Esophagus (tissue), 2 donors: ENCODE measurements around the gene DDA1. TPM values are rescaled to one million over a fixed set of nuclear protein-coding genes. Genes with fewer than 3 reads are reported as not detected.

Experiments used
- H3K27ac ChIP-seq, 2 donors: one replicate each; pipeline ENCODE4 v1.5.1; 2013; ENCODE audit warnings: low read depth in 2 of 2, mild to moderate bottlenecking in 2 of 2, inconsistent platforms in 1 of 2, low read length in 1 of 2, moderate library complexity in 1 of 2
- H3K27me3 ChIP-seq, 2 donors: one replicate each; pipeline ENCODE4 v1.6.1; 2013; ENCODE audit warnings: low read length in 2 of 2, control low read depth in 1 of 2, mild to moderate bottlenecking in 1 of 2; ENCODE audit not compliant: insufficient read depth in 2 of 2, control insufficient read depth in 1 of 2
- H3K36me3 ChIP-seq, 2 donors: one replicate each; pipeline ENCODE4 v1.6.1; 2013; ENCODE audit warnings: low read length in 1 of 2; ENCODE audit not compliant: control insufficient read depth in 2 of 2, insufficient read depth in 2 of 2
- H3K4me1 ChIP-seq, 2 donors: one replicate each; pipeline ENCODE4 v1.6.1; 2013; ENCODE audit warnings: low read length in 1 of 2; ENCODE audit not compliant: control insufficient read depth in 2 of 2, insufficient read depth in 2 of 2
- H3K4me3 ChIP-seq, 2 donors: one replicate each; pipeline ENCODE4 v1.5.1; 2013; ENCODE audit warnings: low read length in 2 of 2, mild to moderate bottlenecking in 2 of 2, low read depth in 1 of 2, moderate library complexity in 1 of 2
- H3K9me3 ChIP-seq, 2 donors: one replicate each; pipeline ENCODE4 v1.6.1; 2013; ENCODE audit warnings: mild to moderate bottlenecking in 2 of 2, low read depth in 1 of 2, low read length in 1 of 2, moderate library complexity in 1 of 2; ENCODE audit not compliant: control insufficient read depth in 2 of 2, insufficient read depth in 1 of 2
- WGBS, 2 donors: extraction: QIAGEN DNeasy Blood & Tissue Kit; methylation state at CpG; one replicate each; pipeline ENCODE4 v1.1.7; 2013; 5-methylcytosine and 5-hydroxymethylcytosine counted together
- polyA plus RNA-seq, 2 donors: library from polyadenylated mRNA; stranded (reverse); fragments of 200-250 nt; gene quantifications; one replicate each; pipeline ENCODE4 v1.2.3, GENCODE V29; 2013
- donor health status: healthy with polysubstance abuse.
- donor health status: Bipolar disorder and iron deficiency.

DDA1 gene
- polyA plus RNA-seq, 2 donors = 40.3 to 41.4 TPM

- Histone ChIP-seq H3K4me3 (no peak overlapping the region), H3K4me1 (peaks cover 8 to 14% of the 10 kb centered on the region in 2 donors), H3K9me3 (peaks cover 0 to 2% of the 10 kb centered on the region in 2 donors), H3K27me3 (no peaks in the 10 kb centered on the region), H3K27ac (no peak overlapping the region), H3K36me3 (peaks cover 6 to 15% of the 10 kb centered on the region in 2 donors)
- 87 to 90% methylated on average over 34 of the region's 34 CpGs for WGBS, 2 donors
Observed at GRCh38 chr19:17339088-17339741, 29.9 kb downstream of the DDA1 start.

DNA sequence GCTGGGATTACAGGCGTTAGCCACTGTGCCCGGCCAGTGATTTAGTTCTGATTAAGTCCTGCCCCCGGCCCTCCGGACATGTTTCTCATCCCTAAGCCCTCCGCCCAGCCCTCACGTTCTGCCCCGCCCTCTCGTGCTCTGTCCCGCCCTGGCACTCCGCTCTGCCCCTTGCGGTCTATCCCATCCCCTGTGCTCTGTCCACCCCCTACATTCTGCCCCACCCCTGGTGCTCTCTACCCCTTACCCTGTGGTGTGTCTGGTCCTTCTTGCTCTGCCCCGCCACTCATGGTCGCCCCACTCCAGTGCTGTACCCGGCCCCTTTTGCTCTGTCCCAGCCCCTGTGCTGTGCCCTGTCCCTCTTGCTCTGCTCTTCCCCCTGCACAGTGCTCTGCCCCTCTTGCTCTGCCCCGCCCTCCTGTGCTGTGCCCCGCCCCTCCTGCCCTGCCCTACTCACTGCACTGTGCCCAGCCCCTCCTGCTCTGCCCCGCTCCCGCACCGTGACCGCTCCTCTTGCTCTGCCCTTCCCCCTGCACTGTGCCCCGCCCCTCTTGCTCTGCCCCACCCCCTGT lies 31.0 kb downstream of the DDA1 start:
- Histone ChIP-seq H3K9me3 (peaks cover 0 to 2% of the 10 kb centered on the region in 2 donors), H3K27me3 (no peaks in the 10 kb centered on the region), H3K27ac (peak overlapping the region; percentile 24 to 27), H3K36me3 (peaks cover 6 to 15% of the 10 kb centered on the region in 2 donors), H3K4me1 (peaks cover 8 to 11% of the 10 kb centered on the region in 2 donors), H3K4me3 (no peak overlapping the region)
- 68% methylated on average over 20 to 21 of the region's 21 CpGs for WGBS, 2 donors

GRCh38 chr19:17340871-17341357 lies 31.6 kb downstream of the DDA1 start:
- Histone ChIP-seq H3K4me3 (no peak overlapping the region), H3K36me3 (peaks cover 6 to 15% of the 10 kb centered on the region in 2 donors), H3K27me3 (no peaks in the 10 kb centered on the region), H3K9me3 (peaks cover 0 to 2% of the 10 kb centered on the region in 2 donors), H3K27ac (peak overlapping the region; percentile 24 to 45), H3K4me1 (peaks cover 8 to 11% of the 10 kb centered on the region in 2 donors)
- 72 to 75% methylated on average over 17 of the region's 17 CpGs for WGBS, 2 donors

DNA sequence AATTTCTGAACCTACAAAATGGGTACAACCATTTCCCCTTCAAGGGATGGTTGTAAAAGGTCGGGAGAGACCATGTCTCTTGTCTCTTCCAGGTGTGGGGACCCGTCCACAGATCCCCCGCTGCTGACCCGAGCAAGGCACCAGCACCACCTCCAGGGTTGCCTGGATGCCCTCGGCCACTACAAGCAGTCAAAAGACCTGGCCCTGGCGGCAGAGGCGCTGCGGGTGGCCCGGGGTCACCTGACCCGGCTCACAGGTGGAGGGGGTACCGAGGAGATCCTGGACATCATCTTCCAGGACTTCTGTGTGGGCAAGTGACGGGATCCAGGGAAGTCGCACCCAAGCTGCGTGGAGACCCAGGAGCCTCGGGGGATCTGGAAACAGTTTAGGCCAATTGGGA lies 32.0 kb downstream of the DDA1 start:
- Histone ChIP-seq H3K36me3 (peaks cover 6 to 15% of the 10 kb centered on the region in 2 donors), H3K27me3 (no peaks in the 10 kb centered on the region), H3K4me1 (peaks cover 8 to 15% of the 10 kb centered on the region in 2 donors), H3K27ac (no peak overlapping the region), H3K9me3 (peaks cover 0 to 2% of the 10 kb centered on the region in 2 donors), H3K4me3 (no peak overlapping the region)
- 93 to 94% methylated on average over 15 of the region's 15 CpGs for WGBS, 2 donors

DNA sequence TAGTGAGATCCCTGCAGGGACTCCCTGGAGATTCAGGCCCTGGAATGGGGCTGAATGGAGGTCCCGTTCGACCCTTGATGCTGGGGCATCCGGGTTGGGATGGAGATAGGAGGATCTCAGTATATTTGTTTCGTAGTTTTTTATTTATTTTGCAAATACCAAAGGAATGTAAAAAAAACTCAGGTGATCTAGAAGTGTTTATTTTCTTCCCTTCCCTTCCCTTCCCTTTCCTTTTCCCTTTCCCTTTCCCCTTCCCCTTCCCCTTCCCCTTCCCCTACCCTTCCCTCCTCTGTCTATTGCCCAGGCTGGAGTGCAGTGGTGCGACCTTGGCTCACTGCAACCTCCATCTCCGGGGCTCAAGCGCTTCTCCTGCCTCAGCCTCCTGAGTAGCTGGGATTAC lies 32.5 kb downstream of the DDA1 start:
- peaks cover 6 to 15% of the 10 kb centered on the region in 2 donors for H3K36me3 ChIP-seq
- no peaks in the 10 kb centered on the region for H3K27me3 ChIP-seq
- H3K9me3 ChIP-seq = peaks cover 0 to 2% of the 10 kb centered on the region in 2 donors
- 80 to 83% methylated on average over 7 of the region's 7 CpGs for WGBS, 2 donors
- no peak overlapping the region for H3K4me3 ChIP-seq
- H3K27ac ChIP-seq = no peak overlapping the region
- peaks cover 8 to 15% of the 10 kb centered on the region in 2 donors for H3K4me1 ChIP-seq

DNA sequence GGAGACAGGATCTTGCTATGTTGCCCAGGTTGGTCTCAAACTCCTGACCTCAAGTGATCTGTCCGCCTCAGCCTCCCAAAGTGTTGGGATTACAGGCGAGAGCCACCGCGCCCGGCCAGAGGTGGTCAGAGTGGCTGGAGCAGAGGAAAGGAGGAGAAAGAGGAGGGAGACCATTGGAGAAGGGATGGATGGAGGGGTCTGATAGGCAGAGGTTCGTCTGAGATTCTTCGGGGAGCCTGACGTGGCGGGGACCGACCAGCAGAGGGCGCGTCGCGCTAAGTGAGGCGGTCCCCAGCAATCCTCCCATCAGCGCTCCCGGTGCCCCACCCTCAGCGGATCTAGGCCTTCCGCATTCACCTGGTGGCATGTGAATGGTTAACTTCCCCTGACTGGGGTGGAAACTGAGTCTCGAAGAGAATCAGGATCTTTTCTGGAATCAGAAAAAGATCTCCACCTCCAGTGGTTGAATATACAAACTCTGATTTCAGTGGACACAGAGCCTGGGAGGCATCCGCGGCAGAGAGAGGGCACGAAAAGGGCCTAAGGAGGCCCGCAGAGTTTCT lies 36.8 kb downstream of the DDA1 start:
- no peak overlapping the region for H3K4me3 ChIP-seq
- peaks cover 0 to 4% of the 10 kb centered on the region in 2 donors for H3K4me1 ChIP-seq
- no peaks in the 10 kb centered on the region for H3K27me3 ChIP-seq
- peak overlapping the region in 1 of 2 donors; percentile 21 for H3K27ac ChIP-seq
- peaks cover 3% of the 10 kb centered on the region in 2 donors for H3K36me3 ChIP-seq
- H3K9me3 ChIP-seq = no peaks in the 10 kb centered on the region
- WGBS, 2 donors = 16% methylated on average over 24 of the region's 24 CpGs

- Histone ChIP-seq H3K27me3 (no peaks in the 10 kb centered on the region), H3K4me3 (no peak overlapping the region), H3K4me1 (peaks cover 0 to 4% of the 10 kb centered on the region in 2 donors), H3K9me3 (peaks cover 0 to 3% of the 10 kb centered on the region in 2 donors), H3K36me3 (no peaks in the 10 kb centered on the region), H3K27ac (peak overlapping the region; percentile 8 to 47)
- WGBS, 2 donors = 14 to 17% methylated on average over 5 to 6 of the region's 6 CpGs
Observed at GRCh38 chr19:17347361-17347760, 38.0 kb downstream of the DDA1 start.

- peaks cover 0 to 4% of the 10 kb centered on the region in 2 donors for H3K4me1 ChIP-seq
- H3K9me3 ChIP-seq = peaks cover 0 to 3% of the 10 kb centered on the region in 2 donors
- H3K36me3 ChIP-seq = no peaks in the 10 kb centered on the region
- peak overlapping the region; percentile 47 to 50 for H3K27ac ChIP-seq
- no peaks in the 10 kb centered on the region for H3K27me3 ChIP-seq
- no peak overlapping the region for H3K4me3 ChIP-seq
- 65% methylated on average over 2 of the region's 2 CpGs for WGBS, 2 donors
Observed at GRCh38 chr19:17347877-17348276, 38.5 kb downstream of the DDA1 start.

DNA sequence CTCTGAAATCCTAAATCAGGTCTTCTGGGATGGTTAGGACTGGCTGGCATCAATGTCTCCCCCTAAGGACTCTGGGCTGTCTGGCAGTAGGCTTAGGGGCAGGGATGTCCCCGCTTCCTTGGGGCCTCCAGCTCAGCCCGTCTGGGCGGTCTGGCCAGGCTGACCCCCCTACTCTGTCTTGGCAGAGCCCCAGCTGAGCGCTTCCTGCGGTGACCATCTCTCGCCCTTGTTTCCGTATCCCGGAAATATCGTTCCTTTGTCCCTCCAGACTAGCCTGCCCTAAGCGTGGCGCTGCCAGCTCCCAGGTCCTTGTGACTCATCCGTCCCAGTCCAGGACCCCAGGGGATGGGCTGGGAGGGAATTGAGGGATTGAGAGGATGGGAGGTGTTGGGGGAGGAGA lies 39.3 kb downstream of the DDA1 start:
- H3K4me1 ChIP-seq = peaks cover 0 to 4% of the 10 kb centered on the region in 2 donors
- H3K36me3 ChIP-seq = no peaks in the 10 kb centered on the region
- H3K27ac ChIP-seq = peak overlapping the region in 1 of 2 donors; percentile 8
- peaks cover 0 to 3% of the 10 kb centered on the region in 2 donors for H3K9me3 ChIP-seq
- H3K4me3 ChIP-seq = no peak overlapping the region
- 4 to 8% methylated on average over 12 of the region's 12 CpGs for WGBS, 2 donors
- no peaks in the 10 kb centered on the region for H3K27me3 ChIP-seq
